ENCODE data around the gene KIAA0753. TPM values are rescaled to one million over a fixed set of nuclear protein-coding genes. Genes with fewer than 3 reads are reported as not detected.

KIAA0753 gene
- total and polyA plus RNA-seq, 9 of the 15 experiments (the other 6 are each of a cell fraction or from before 2014, with no cell fraction given) = 2.0 to 9.0 (median 6.9) TPM

- no peak for TF ChIP-seq E2F4 (CRISPR knock-in tag; IDR thresholded peaks at IDR 0.05; ENCODE audit: low read depth)
- no peak for TF ChIP-seq ZNF398 (CRISPR knock-in tag; IDR thresholded peaks at IDR 0.05)
- TF ChIP-seq SIN3A (IDR thresholded peaks at IDR 0.05; ENCODE audit: borderline replicate concordance in 2 of 2, control insufficient read depth in 1 of 2, low read depth in 2 of 2, low read length in 2 of 2) = peak; percentile 67 to 78
- TF ChIP-seq EGR1 (conservative IDR thresholded peaks at IDR 0.05) = peak; percentile 82
- no peak for TF ChIP-seq USF1 (CRISPR knock-in tag; IDR thresholded peaks at IDR 0.05)
- TF ChIP-seq ETV5 (CRISPR knock-in tag; IDR thresholded peaks at IDR 0.05; ENCODE audit: low read depth) = peak; percentile 86
- TF ChIP-seq RFX7 (CRISPR knock-in tag; IDR thresholded peaks at IDR 0.05) = 0 out of 2 replicates have a peak, but pooled peaks have one; percentile 13
- TF ChIP-seq SMARCE1 (IDR thresholded peaks at IDR 0.05) = no peak
- TF ChIP-seq C11orf30 (IDR thresholded peaks at IDR 0.05; ENCODE audit: low read depth) = peak; percentile 57; the same call in 1 of the 2 replicates
- 0 out of 2 replicates have a peak, but pooled peaks have one; percentile 66 for TF ChIP-seq ZFP91 (CRISPR knock-in tag; IDR thresholded peaks at IDR 0.05)
- peak in 1 of 2 experiments; percentile 87 for TF ChIP-seq AFF1 (IDR thresholded peaks at IDR 0.05; ENCODE audit: low read depth in 1 of 2, partially characterized antibody in 2 of 2)
- TF ChIP-seq EP400 (IDR thresholded peaks at IDR 0.05) = peak; percentile 81; the same call in 1 of the 2 replicates
- TF ChIP-seq ZNF764 (CRISPR knock-in tag; IDR thresholded peaks at IDR 0.05; ENCODE audit: low read depth) = no peak
- TF ChIP-seq ZBTB33 (CRISPR knock-in tag; IDR thresholded peaks at IDR 0.05) = no peak
Observed at GRCh38 chr17:6640536-6641246, at the start of gene KIAA0753, which contains the start of gene TXNDC17 (continued).

All from K562 (cell line).